Astrocyte (in vitro differentiated cells and primary cell): Measurements from ENCODE around the gene RAB36. TPM values are rescaled to one million over a fixed set of nuclear protein-coding genes. Genes with fewer than 3 reads are reported as not detected.

Experiments used
- DNase-seq: peaks from one replicate; pipeline ENCODE4 v3.0.0-alpha.2; 2010; ENCODE audit warnings: low read depth
- FAIRE-seq: peaks from 2 replicates; lab custom pipeline; 2011; peaks lifted over from hg19 to GRCh38; lab: Jason Lieb, UNC
- H2AFZ ChIP-seq: 2 replicates; pipeline ENCODE4 v1.6.0; 2012; ENCODE audit warnings: low read depth, low read length, inconsistent platforms
- H3K27ac ChIP-seq: 2 replicates; pipeline ENCODE4 v1.5.1; 2011; ENCODE audit warnings: low read depth, low read length, inconsistent platforms
- H3K27me3 ChIP-seq: 2 replicates; pipeline ENCODE4 v1.6.0; 2011; ENCODE audit warnings: low read length, inconsistent platforms; ENCODE audit not compliant: insufficient read depth
- H3K36me3 ChIP-seq: 2 replicates; pipeline ENCODE4 v1.5.1; 2011; ENCODE audit warnings: low read length, inconsistent platforms; ENCODE audit not compliant: insufficient read depth
- H3K4me1 ChIP-seq: 2 replicates; pipeline ENCODE4 v1.5.1; 2011; ENCODE audit warnings: low read length, inconsistent platforms; ENCODE audit not compliant: insufficient read depth
- H3K4me2 ChIP-seq: 2 replicates; pipeline ENCODE4 v1.6.0; 2012; ENCODE audit warnings: low read length, inconsistent platforms
- H3K4me3 ChIP-seq: 2 replicates; pipeline ENCODE4 v1.5.1; 2011; ENCODE audit warnings: low read depth, mild to moderate bottlenecking, low read length, inconsistent platforms; ENCODE audit not compliant: insufficient read depth
- H3K79me2 ChIP-seq: 2 replicates; pipeline ENCODE4 v1.6.0; 2012; ENCODE audit warnings: mild to moderate bottlenecking, low read length, inconsistent platforms; ENCODE audit not compliant: insufficient read depth
- H3K9ac ChIP-seq: 2 replicates; pipeline ENCODE4 v1.6.0; 2012; ENCODE audit warnings: mild to moderate bottlenecking, low read length, inconsistent platforms
- H3K9me3 ChIP-seq: 2 replicates; pipeline ENCODE4 v1.5.1; 2012; ENCODE audit warnings: low read depth, mild to moderate bottlenecking, low read length, inconsistent platforms; ENCODE audit not compliant: insufficient read depth
- H4K20me1 ChIP-seq: 2 replicates; pipeline ENCODE4 v1.6.0; 2012; ENCODE audit warnings: low read length, inconsistent platforms; ENCODE audit not compliant: insufficient read depth
- H3K27ac Mint-ChIP-seq: one replicate; pipeline ENCODE4 v1.8.0; 2021; ENCODE audit warnings: mild to moderate bottlenecking, mixed read lengths; ENCODE audit not compliant: unreplicated experiment
- H3K27me3 Mint-ChIP-seq: one replicate; pipeline ENCODE4 v1.8.0; 2021; ENCODE audit warnings: low read depth, mixed read lengths; ENCODE audit not compliant: unreplicated experiment
- H3K36me3 Mint-ChIP-seq: one replicate; pipeline ENCODE4 v1.8.0; 2021; ENCODE audit warnings: low read depth, mixed read lengths; ENCODE audit not compliant: unreplicated experiment
- H3K4me1 Mint-ChIP-seq: one replicate; pipeline ENCODE4 v1.8.0; 2021; ENCODE audit warnings: low read depth, mixed read lengths; ENCODE audit not compliant: unreplicated experiment
- H3K4me3 Mint-ChIP-seq: one replicate; pipeline ENCODE4 v1.8.0; 2021; ENCODE audit warnings: mild to moderate bottlenecking, moderate library complexity, mixed read lengths; ENCODE audit not compliant: unreplicated experiment
- H3K9me3 Mint-ChIP-seq: one replicate; pipeline ENCODE4 v1.8.0; 2021; ENCODE audit warnings: mild to moderate bottlenecking, mixed read lengths; ENCODE audit not compliant: unreplicated experiment
- CTCF ChIP-seq: IDR thresholded peaks from 2 replicates; pipeline ENCODE4 v1.5.1; 2011; ENCODE audit warnings: low read depth, mild to moderate bottlenecking, inconsistent platforms, low read length, moderate library complexity; ENCODE audit not compliant: insufficient read depth
- EZH2 ChIP-seq: IDR thresholded peaks from 2 replicates; pipeline ENCODE4 v1.6.1; 2012; ENCODE audit warnings: mild to moderate bottlenecking, low read length, inconsistent platforms; ENCODE audit not compliant: insufficient read depth
- total RNA-seq: library from RNA; stranded (reverse); gene quantifications from 2 replicates; pipeline ENCODE4 v1.2.1, GENCODE V29; 2021

RAB36 gene
- total RNA-seq, 1 donor from 2014 or later, result 5.2 TPM

GRCh38 chr22:23205339-23206049 is 60.2 kb downstream of the RAB36 start:
- Mint-ChIP-seq H3K36me3 (peaks cover 6% of the 10 kb centered on the region), H3K27ac (no peak overlapping the region), H3K27me3 (no peaks in the 10 kb centered on the region), H3K4me3 (no peak overlapping the region), H3K9me3 (no peaks in the 10 kb centered on the region), H3K4me1 (no peaks in the 10 kb centered on the region)
- DNase-seq (no peak), FAIRE-seq (no peak)
- Histone ChIP-seq H3K9ac (no peak overlapping the region), H3K36me3 (no peaks in the 10 kb centered on the region), H3K27ac (no peak overlapping the region), H4K20me1 (peaks cover 84% of the 10 kb centered on the region), H3K9me3 (no peaks in the 10 kb centered on the region), H3K79me2 (peaks cover 69% of the 10 kb centered on the region), H3K27me3 (no peaks in the 10 kb centered on the region), H2AFZ (no peak overlapping the region), H3K4me1 (no peaks in the 10 kb centered on the region), H3K4me3 (no peak overlapping the region), H3K4me2 (no peak overlapping the region)
- TF ChIP-seq CTCF (no peak), EZH2 (no peak)

- Histone ChIP-seq H3K4me1 (no peaks in the 10 kb centered on the region), H3K9ac (no peak overlapping the region), H3K27me3 (no peaks in the 10 kb centered on the region), H3K9me3 (no peaks in the 10 kb centered on the region), H3K4me2 (no peak overlapping the region), H3K4me3 (no peak overlapping the region), H4K20me1 (peaks cover 83% of the 10 kb centered on the region), H3K79me2 (peaks cover 72% of the 10 kb centered on the region), H3K27ac (no peak overlapping the region), H2AFZ (no peak overlapping the region), H3K36me3 (no peaks in the 10 kb centered on the region)
- FAIRE-seq (no peak), DNase-seq (no peak)
- no peak for TF ChIP-seq EZH2
- TF ChIP-seq CTCF, result no peak
- Mint-ChIP-seq H3K4me3 (no peak overlapping the region), H3K27ac (no peak overlapping the region), H3K27me3 (no peaks in the 10 kb centered on the region), H3K36me3 (peaks cover 6% of the 10 kb centered on the region), H3K9me3 (no peaks in the 10 kb centered on the region), H3K4me1 (no peaks in the 10 kb centered on the region)
Observed at GRCh38 chr22:23206915-23207314, 61.6 kb downstream of the RAB36 start.

- TF ChIP-seq CTCF (no peak), EZH2 (no peak)
- Mint-ChIP-seq H3K4me1 (peaks cover 2% of the 10 kb centered on the region), H3K9me3 (no peaks in the 10 kb centered on the region), H3K27ac (no peak overlapping the region), H3K36me3 (peaks cover 6% of the 10 kb centered on the region), H3K4me3 (no peak overlapping the region), H3K27me3 (peaks cover 2% of the 10 kb centered on the region)
- Histone ChIP-seq H3K36me3 (peaks cover 3% of the 10 kb centered on the region), H2AFZ (no peak overlapping the region), H3K27me3 (no peaks in the 10 kb centered on the region), H3K9me3 (no peaks in the 10 kb centered on the region), H3K4me2 (no peak overlapping the region), H3K79me2 (peaks cover 74% of the 10 kb centered on the region), H3K27ac (no peak overlapping the region), H4K20me1 (peaks cover 84% of the 10 kb centered on the region), H3K9ac (no peak overlapping the region), H3K4me3 (no peak overlapping the region), H3K4me1 (no peaks in the 10 kb centered on the region)
- no peak for FAIRE-seq
- no peak for DNase-seq
Observed at GRCh38 chr22:23207729-23208393, 62.6 kb downstream of the RAB36 start.
